ENCODE results near the gene ASB3. TPM values are rescaled to one million over a fixed set of nuclear protein-coding genes. Genes with fewer than 3 reads are reported as not detected.
"Not testable (repeated sequence)": the region's sequence is repeated elsewhere in the genome, so short reads cannot be mapped to it uniquely, and the experiment has no call there.

The ASB3 gene
- total RNA-seq, 1 donor from 2014 or later = 36.6 TPM

DNA sequence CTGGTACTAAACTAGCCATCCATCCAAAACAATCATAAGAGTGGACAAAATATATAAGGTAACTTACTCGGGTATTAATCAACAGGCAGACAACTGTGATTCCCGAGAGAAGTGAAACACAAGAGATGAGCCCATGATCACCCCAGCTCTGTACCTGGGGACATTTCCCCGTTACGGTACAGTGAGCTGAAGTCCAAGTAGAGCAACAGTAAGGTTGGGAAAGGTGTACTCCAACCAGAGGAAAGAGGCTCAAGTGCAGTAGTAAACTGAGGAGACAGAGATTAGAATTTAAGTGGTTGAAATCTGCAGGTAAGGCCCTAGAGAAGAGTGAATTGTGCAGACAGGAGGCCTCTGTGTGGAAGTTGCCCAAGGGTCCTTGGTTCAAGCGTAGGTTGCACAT lies 49.7 kb downstream of the ASB3 start:
- H3K9me3 Mint-ChIP-seq = peaks cover 12% of the 10 kb centered on the region
- no peaks in the 10 kb centered on the region for H3K27me3 Mint-ChIP-seq (ENCODE audit: low read depth)
- no peak overlapping the region for H3K27ac Mint-ChIP-seq
- DNase-seq (ENCODE audit: low spot score in 2 of 2, unreplicated experiment in 2 of 2) = no peak
- H3K4me1 Mint-ChIP-seq = no peaks in the 10 kb centered on the region
- H3K4me3 Mint-ChIP-seq = no peak overlapping the region
- TF ChIP-seq, protein P1, sequence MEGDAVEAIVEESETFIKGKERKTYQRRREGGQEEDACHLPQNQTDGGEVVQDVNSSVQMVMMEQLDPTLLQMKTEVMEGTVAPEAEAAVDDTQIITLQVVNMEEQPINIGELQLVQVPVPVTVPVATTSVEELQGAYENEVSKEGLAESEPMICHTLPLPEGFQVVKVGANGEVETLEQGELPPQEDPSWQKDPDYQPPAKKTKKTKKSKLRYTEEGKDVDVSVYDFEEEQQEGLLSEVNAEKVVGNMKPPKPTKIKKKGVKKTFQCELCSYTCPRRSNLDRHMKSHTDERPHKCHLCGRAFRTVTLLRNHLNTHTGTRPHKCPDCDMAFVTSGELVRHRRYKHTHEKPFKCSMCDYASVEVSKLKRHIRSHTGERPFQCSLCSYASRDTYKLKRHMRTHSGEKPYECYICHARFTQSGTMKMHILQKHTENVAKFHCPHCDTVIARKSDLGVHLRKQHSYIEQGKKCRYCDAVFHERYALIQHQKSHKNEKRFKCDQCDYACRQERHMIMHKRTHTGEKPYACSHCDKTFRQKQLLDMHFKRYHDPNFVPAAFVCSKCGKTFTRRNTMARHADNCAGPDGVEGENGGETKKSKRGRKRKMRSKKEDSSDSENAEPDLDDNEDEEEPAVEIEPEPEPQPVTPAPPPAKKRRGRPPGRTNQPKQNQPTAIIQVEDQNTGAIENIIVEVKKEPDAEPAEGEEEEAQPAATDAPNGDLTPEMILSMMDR (IDR thresholded peaks at IDR 0.05; ENCODE audit: unreplicated experiment) = no peak
- H3K36me3 Mint-ChIP-seq = peaks cover 28% of the 10 kb centered on the region

DNA sequence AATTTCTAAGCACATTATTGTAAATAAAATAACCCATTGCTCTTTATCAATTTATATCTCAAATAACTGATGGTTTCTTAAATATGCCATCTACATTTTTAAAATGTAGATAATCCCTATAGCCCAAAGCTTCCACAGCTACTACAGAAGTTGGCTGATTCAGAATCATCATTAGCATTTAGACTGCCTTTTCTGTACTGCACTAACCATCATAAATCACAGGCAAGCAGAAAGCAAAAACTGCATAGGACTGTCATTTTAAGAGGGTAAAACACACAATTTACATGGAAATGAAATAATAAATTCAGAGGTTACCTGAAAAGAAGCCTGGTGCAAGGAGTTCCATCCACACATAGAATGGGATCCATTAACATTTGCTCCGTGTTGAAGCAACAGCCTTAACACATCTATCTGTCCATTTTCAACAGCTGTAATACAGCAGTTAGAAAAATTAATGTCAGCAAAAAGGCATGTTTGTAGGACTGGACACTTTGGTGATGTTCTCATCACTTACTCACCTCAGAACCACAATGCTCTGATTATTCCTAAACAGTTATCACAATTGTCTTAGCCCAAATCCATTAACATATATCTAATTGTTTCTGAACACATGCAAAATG lies 57.5 kb downstream of the ASB3 start:
- H3K27ac Mint-ChIP-seq = no peak overlapping the region
- TF ChIP-seq, protein P1 (IDR thresholded peaks at IDR 0.05; ENCODE audit: unreplicated experiment) = no peak
- H3K36me3 Mint-ChIP-seq = peaks cover 44% of the 10 kb centered on the region
- no peaks in the 10 kb centered on the region for H3K27me3 Mint-ChIP-seq (ENCODE audit: low read depth)
- no peaks in the 10 kb centered on the region for H3K4me1 Mint-ChIP-seq
- H3K4me3 Mint-ChIP-seq = no peak overlapping the region
- peaks cover 10% of the 10 kb centered on the region for H3K9me3 Mint-ChIP-seq
- DNase-seq (ENCODE audit: low spot score in 2 of 2, unreplicated experiment in 2 of 2) = no peak

DNA sequence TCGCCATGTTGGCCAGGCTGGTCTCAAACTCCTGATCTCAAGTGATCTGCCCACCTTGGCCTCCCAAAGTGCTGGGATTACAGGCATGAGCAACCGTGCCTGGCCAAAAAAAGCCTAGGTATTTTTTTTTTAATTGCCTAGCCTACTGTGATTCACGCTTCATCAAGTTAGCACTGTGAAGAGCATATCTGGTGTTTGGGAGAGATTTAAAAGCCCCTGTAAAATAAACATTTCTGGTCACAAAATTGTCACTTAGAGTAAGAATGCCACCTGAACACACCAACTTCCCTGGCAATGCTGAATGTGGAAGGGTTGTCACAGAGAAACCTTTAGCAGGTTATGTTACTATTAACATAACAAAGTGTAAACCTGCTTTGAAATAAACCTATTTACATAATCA lies 58.8 kb downstream of the ASB3 start:
- Mint-ChIP-seq H3K4me3 (no peak overlapping the region), H3K9me3 (peaks cover 8% of the 10 kb centered on the region), H3K27me3 (ENCODE audit: low read depth) (no peaks in the 10 kb centered on the region), H3K36me3 (peaks cover 42% of the 10 kb centered on the region), H3K27ac (no peak overlapping the region), H3K4me1 (no peaks in the 10 kb centered on the region)
- DNase-seq (ENCODE audit: low spot score in 2 of 2, unreplicated experiment in 2 of 2) = no peak
- TF ChIP-seq, protein P1 (IDR thresholded peaks at IDR 0.05; ENCODE audit: unreplicated experiment) = no peak

GRCh38 chr2:53725662-53726061 lies 61.1 kb downstream of the ASB3 start:
- Mint-ChIP-seq H3K4me3 (no peak overlapping the region), H3K27me3 (ENCODE audit: low read depth) (no peaks in the 10 kb centered on the region), H3K36me3 (peaks cover 54% of the 10 kb centered on the region), H3K9me3 (peaks cover 9% of the 10 kb centered on the region), H3K4me1 (no peaks in the 10 kb centered on the region), H3K27ac (no peak overlapping the region)
- no peak for DNase-seq (ENCODE audit: low spot score in 2 of 2, unreplicated experiment in 2 of 2)
- TF ChIP-seq, protein P1 (IDR thresholded peaks at IDR 0.05; ENCODE audit: unreplicated experiment) = no peak

DNA sequence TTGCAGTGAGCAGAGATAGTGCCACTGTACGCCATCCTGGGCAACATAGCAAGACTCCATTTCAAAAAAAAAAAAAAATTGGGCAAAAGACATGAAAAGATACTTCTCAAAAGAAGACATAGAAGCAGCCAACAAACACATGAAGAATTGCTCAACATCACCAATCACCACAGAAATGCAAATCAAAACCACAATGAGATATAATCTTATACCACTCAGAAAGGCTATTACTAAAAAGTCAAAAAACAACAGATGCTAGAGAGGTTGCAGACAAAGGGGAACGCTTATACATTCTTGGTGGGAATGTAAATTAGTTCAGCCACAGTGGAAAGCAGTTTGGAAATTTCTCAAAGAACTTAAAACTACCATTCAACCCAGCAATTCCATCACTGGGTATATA lies 62.2 kb downstream of the ASB3 start:
- no peak for DNase-seq (ENCODE audit: low spot score in 2 of 2, unreplicated experiment in 2 of 2)
- H3K27me3 Mint-ChIP-seq (ENCODE audit: low read depth) = no peaks in the 10 kb centered on the region

DNA sequence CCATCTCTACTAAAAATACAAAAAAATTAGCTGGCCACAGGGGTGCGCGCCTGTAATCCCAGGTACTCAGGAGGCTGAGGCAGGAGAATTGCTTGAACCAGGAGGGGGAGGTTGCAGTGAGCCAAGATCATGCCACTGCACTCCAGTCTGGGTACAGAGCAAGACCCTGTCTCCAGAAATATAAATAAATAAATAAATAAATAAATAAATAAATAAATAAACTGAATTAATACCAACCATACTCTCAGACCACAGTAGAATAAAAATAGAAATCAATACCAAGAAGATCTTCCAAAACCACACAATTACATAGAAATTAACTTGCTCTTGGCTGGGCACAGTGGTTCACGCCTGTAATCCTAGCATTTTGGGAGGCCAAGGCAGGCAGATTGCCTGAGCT lies 65.8 kb downstream of the ASB3 start:
- not testable (repeated sequence) for H3K4me3 Mint-ChIP-seq; H3K27me3 Mint-ChIP-seq (ENCODE audit: low read depth); DNase-seq (ENCODE audit: low spot score in 2 of 2, unreplicated experiment in 2 of 2); H3K27ac Mint-ChIP-seq; H3K4me1 Mint-ChIP-seq
- Mint-ChIP-seq H3K9me3 (peaks cover 33% of the 10 kb centered on the region), H3K36me3 (peaks cover 73% of the 10 kb centered on the region)

More for the DNA sequence above, 62.2 kb downstream of the ASB3 start:
- Mint-ChIP-seq H3K9me3 (peaks cover 15% of the 10 kb centered on the region), H3K27ac (no peak overlapping the region), H3K36me3 (peaks cover 57% of the 10 kb centered on the region), H3K4me1 (no peaks in the 10 kb centered on the region), H3K4me3 (no peak overlapping the region)
- TF ChIP-seq, protein P1 (IDR thresholded peaks at IDR 0.05; ENCODE audit: unreplicated experiment) = no peak

Data from mesothelial cell of epicardium (in vitro differentiated cells).